Measurements from ENCODE around the gene MAN2B2. TPM values are rescaled to one million over a fixed set of nuclear protein-coding genes. Genes with fewer than 3 reads are reported as not detected.
A peak's percentile ranks its signal among the peaks of the same experiment; 100 is the strongest.

MAN2B2 gene
- total and polyA plus RNA-seq, 9 of the 15 experiments (the other 6 are each of a cell fraction or from before 2014, with no cell fraction given): 0.21 to 8.8 (median 3.7) TPM

- TF ChIP-seq ELK3 (CRISPR knock-in tag; IDR thresholded peaks at IDR 0.05) (no peak), HMGN3 (IDR thresholded peaks at IDR 0.05; ENCODE audit: borderline replicate concordance, extremely low read depth, insufficient read length, low read depth, low read length) (no peak), ZNF518B (CRISPR knock-in tag; IDR thresholded peaks at IDR 0.05) (no peak), KLF1 (tag; IDR thresholded peaks at IDR 0.05) (no peak), FOXJ3 (CRISPR knock-in tag; IDR thresholded peaks at IDR 0.05) (no peak), NELFE (IDR thresholded peaks at IDR 0.05; ENCODE audit: insufficient read depth, insufficient read length) (no peak), SMAD4 (CRISPR knock-in tag; conservative IDR thresholded peaks at IDR 0.05) (0 out of 2 replicates have a peak, but pooled peaks have one; percentile 55), TEAD4 (IDR thresholded peaks at IDR 0.05; ENCODE audit: low read length) (no peak; the same call in 1 of the 2 replicates), TEAD4 (CRISPR knock-in tag; IDR thresholded peaks at IDR 0.05; ENCODE audit: borderline replicate concordance) (no peak), L3MBTL2 (IDR thresholded peaks at IDR 0.05) (peak; percentile 53; the same call in 1 of the 2 replicates), ZNF639 (CRISPR knock-in tag; conservative IDR thresholded peaks at IDR 0.05 in 1 of 2, IDR thresholded peaks at IDR 0.05 in 1 of 2) (no peak), NUFIP1 (IDR thresholded peaks at IDR 0.05; ENCODE audit: partially characterized antibody) (no peak), NFIX (CRISPR knock-in tag; IDR thresholded peaks at IDR 0.05; ENCODE audit: low read depth) (no peak), CHAMP1 (IDR thresholded peaks at IDR 0.05) (no peak), ZNF696 (CRISPR knock-in tag; conservative IDR thresholded peaks at IDR 0.05) (no peak), HSF4 (CRISPR knock-in tag; IDR thresholded peaks at IDR 0.05; ENCODE audit: borderline replicate concordance) (no peak), ZNF655 (CRISPR knock-in tag; IDR thresholded peaks at IDR 0.05) (no peak)
Observed at GRCh38 chr4:6633091-6633906, 58.3 kb downstream of the MAN2B2 start (continued).

Measured in K562 (cell line).